GM18519 (cell line): ENCODE data around the gene IRX6.

Experiments
- ATAC-seq: cut with Tn5 transposase; IDR thresholded peaks from one replicate; pipeline ENCODE4 v1.9.1; 2021; ENCODE audit warnings: mild to moderate bottlenecking, moderate library complexity; ENCODE audit not compliant: unreplicated experiment, low FRiP score

Gene IRX6

DNA sequence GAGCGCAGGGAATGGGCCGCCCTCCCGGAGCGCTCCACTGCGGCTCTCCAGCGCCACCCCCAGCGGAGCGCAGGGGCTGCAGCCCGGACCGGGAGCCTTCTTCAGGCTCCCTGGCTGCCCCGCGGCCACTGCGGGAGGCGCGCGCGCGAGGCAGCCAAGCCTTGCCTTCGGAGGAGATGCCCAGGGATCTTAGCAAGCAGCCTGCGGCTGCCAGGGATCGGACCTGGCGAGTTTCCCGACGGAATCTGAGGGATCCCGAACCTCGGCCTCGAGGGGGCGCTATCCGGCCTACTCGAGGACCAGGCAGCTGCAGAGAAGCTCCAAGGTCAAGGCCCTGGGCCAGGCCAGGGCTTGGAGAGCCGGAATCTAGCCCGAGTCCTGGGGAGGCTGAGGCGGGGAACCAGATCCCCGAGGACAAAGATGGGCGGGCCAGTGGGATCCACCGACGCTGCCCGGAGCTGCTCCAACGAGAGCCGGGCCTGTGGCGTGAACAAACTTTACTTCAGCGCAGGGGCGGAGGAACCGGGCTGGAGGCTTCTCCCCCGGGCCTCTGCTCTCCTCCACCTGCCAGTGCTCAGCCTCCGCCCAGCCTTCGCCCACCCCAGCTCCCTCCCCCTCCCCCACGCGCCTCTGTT lies at the start of gene IRX6:
Gene IRX6 (plus strand): TSS at position 567 of the 635 bp plus-strand sequence. CDS start 889 bp downstream, outside the sequence.
- no peak for ATAC-seq

DNA sequence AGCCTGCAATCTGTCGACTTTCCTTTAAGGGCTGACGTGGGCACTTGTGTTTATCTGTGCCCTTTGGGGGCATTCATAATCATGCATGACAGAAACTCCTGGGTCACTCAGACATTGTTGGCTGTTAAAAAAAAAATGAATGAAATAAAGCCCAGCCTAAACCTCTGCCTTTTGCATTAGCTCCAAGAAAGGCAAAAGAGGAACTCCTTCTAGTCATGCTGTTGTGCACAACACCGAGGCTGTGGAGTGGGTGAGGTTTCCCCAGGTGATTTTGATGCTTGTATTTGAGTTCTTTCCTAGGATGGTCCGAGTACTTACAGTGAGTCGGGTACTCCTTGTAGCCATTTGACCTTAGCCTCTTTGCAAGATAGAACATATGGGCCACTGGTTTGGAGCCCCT lies 49.6 kb upstream of the IRX6 start:
- ATAC-seq = no peak

DNA sequence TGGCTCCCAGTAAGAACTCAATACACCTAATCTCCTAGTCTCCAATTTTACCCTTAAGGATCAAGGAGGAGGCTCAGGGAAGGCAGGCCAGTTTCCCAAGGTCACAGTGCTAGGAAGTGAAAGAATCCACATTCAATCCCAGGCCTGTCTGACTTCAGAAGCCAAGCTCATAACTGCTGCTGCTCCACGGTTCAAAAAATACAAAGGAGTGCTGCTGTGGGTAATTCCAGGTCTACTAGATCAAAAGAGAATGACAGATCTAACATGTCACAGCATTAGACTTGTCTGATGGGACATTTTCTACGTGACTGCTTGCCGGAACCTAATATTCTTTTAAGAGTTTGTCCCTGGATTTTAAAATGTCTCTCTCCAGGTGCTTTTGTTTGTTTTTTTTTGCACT lies 48.8 kb upstream of the IRX6 start:
- no peak for ATAC-seq

DNA sequence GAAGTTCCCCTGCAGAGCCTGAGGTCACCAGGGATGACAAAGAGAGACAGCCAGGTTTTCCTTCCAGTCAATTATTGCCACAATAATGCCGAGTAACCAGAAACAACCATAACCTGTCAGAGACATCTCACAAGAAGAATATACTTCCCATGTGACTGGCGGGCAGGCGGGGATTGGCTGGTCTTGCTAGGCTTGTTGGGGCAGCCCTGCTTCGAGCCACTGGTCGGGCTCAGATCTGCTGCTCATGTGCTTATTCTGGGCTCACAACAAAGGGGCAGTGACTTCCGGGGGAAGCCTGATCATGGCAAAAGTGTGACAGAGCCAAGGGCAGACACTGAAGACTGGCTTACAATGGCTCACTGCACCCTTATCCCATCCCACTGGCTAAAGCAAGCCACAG lies 48.1 kb upstream of the IRX6 start:
- no peak for ATAC-seq

DNA sequence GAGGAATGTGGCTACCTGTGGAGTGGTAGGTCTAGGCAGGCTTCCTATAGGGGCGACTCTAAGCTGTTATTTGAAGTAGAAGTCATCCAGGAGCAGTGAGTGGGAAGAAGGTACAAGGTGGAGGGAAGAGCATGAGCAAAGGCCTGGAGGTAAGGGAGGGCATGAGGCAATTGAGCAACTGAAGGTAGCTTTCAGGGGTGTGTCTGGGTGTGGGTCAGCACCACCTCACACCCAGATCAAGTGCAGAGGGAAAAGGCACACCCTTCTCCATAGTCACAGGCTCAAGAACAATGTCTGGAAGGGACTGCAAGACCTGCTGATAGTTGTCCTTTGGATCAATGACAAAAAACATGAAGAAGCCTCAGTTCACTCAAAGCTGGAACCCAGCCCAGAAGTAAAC lies 46.5 kb upstream of the IRX6 start:
- ATAC-seq = no peak

DNA sequence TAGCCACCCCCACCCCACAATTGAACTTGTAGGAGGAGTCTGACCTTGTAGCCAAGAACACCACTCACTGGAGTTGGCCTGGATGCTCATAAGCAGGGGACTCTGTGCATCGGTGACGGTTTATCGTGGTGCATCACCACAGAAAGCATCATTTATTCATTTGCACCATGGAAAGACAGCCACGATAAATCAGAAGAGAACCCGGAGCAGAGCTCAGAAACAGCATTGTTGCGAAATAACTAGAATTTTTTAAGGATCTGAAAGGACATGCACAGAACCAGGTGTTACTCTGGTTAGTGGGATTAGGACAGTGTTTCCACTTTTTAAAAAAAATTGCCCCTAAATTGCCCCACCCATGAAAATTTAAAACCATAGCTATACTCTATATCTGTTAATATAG lies 44.4 kb upstream of the IRX6 start:
- no peak for ATAC-seq

DNA sequence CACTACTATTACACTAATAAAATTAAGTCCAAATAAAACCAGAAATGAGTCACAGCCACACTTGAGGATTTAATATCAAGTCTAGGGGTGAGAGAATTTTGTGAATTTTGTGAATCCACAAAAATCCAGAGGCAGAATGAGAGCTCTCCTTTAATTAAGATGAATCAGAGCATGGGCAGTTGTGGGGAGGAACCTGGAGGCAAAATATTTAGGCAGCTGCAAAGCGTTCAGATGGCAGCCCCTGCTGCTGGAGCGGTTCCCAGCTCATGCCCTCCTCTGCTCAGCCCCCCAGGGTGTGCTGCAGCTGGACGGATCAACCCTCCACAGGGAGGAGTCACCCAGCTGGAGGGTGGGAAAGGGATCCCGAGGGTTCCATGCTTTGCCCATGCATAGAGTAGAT lies 43.4 kb upstream of the IRX6 start:
- ATAC-seq = no peak

DNA sequence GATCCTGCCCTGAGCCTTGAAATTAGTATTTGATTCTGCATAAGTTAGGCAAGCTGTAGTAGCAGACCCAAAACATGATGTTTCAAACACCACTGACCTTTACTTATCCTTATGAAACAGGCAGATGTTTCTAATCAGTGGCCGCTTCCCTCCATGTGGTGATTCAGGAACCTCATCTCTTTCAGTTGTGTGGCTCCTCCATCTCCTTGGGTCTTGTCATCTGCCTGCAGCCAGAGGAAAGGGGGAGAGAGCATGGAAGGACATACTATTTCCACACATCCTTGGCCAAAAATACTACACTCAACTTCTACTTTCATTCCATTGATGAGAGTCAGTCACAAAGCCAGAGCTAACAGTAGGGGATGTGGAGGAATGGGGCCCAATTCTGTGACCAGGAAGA lies 41.6 kb upstream of the IRX6 start:
- no peak for ATAC-seq

DNA sequence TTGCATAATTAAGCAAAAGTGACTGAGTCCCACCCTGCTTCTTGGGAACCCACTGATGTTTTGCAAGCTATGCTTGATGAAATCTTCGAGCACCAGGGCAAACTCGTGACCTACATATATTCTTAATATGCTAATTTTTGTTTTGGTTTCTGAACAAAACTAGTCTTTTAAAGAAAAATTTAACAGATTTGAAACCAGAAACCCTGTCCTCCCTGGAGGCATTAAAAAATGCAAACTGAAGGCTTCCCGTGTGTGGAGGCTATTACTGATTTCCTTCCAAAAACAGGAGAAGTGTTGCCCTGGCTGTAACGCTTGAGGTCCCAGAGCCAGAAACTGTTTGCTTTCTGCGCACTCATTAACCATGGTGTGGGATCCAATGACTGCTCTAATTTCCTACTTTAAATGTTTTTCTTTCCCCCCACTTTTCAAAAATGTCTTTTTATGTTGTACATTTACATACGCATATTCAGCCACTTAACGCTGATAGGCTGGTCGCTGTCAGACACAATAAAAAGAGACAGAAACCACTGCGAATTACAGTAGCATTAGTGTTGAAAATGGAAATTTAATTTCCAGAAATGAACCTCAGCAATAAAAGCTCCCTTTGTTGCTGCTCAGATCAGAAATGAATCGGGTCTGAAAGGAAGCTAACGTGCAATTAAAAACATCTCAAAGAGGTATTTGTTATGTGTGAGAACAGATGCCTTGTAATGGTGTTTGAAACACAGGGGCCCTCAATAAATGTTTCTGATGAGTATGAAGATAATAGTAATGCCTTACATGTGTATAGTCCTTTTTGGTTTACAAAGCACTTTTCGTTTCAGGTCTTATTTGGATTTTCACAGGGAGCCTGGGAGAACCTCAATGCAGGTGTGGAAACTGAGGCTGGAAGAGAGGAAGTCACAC lies 39.9 kb upstream of the IRX6 start:
- ATAC-seq = no peak

DNA sequence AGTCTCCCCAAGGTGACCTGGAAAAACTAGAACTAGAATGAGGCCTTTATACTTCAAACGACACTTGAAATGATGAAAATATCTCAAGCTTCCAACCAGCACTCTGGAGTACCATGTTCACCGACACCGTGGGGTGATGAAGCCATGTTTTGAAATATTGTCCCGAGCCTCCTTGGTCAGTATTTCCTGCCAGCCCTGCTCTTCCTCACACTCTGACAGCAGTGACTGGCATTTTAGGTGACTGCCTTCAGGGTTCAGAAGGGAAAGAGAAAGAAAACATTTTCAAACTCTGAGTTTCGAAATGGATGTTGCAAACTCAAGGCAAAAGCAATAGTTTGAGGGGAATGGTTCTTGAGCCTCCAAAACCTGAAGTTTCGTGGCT lies 39.3 kb upstream of the IRX6 start:
- ATAC-seq = no peak

DNA sequence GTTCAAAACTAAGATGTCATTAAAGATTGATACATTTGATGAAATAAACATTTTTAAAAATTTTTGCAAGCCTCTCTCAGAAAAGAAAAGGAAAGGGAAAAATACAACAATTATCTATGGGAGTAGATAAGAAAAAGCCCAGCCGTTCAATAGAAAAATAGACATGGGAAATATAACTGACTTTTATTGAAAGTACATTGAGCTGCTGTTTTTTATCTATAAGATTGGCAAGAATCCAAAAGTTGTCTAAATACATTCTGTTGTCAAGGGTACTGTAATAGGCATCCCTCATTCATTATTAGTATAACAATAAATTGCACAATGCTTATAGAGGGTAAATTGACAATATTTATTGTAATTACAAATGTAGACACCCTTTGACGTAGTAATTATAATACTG lies 38.4 kb upstream of the IRX6 start:
- ATAC-seq = no peak

DNA sequence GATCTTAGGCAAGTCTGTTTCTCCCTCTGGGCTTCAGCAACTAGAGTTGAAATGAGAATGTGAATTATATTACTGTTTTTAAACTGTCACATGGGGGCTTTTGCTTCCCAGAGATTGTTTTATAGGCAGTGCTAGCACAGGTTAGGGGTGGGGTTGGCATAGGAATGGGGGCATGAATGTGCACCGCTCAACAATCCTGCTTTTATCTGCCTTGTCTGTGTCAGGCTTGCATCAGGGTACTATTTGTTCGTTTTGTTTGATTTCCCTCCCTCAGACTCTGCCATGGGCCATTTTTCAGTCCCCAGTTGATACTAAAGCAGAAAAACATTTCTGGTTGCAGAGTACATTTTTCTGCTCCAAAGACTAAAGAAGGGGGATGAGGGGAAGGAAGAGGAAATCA lies 34.6 kb upstream of the IRX6 start:
- no peak for ATAC-seq

DNA sequence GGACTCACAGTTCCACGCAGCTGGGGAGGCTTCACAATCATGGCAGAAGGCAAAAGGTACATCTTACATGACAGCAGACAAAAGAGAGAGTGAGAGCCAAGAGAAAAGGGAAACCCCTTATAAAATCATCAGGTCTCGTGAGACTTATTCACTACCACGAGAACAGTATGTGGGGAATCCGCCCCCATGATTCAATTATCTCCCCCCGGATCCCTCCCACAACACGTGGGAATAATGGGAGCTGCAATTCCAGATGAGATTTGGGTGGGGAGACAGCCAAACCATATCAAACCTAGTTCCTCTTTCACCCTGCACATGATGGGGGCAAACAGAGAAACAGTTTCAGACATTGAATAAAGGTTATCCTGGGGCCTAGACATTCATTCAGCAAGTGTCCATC lies 32.2 kb upstream of the IRX6 start:
- no peak for ATAC-seq

DNA sequence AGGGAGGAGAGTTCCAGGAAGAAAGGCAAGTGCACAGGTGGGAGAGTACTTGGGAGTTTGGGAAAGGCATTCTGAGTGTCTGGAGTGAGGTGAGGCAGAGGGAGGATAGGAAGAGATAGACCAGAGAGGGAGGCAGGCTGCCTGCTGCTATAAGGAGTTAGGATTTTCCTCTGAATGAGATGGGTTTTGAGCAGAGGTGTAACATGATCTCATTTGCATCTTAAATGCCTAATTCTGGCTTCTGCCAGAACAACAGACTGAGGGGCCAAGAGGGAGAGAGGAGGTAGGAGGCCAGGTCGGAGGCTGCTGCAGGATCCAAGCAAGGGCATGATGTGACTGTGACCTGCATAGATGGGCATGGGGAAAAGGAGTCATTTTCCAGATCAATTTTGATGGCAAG lies 31.5 kb upstream of the IRX6 start:
- ATAC-seq = no peak

DNA sequence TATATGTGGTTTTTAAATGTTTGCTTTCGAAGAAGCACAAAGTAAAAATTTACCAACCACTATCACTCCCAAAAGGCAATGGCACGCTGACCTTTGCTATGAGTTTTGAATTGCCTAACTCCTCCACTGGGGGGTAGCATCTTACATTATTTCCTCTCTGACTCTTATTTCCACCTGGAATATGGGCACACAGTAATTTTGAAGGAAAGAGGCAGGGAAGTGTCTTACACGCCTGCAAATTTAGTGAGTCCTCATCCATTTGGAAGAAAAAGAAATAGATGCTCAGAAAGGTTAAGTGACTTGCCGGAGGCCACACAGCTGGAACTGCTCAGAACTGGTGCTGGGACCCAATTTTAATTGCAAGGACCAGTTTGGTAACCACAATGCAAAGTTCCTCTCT lies 29.9 kb upstream of the IRX6 start:
- no peak for ATAC-seq

DNA sequence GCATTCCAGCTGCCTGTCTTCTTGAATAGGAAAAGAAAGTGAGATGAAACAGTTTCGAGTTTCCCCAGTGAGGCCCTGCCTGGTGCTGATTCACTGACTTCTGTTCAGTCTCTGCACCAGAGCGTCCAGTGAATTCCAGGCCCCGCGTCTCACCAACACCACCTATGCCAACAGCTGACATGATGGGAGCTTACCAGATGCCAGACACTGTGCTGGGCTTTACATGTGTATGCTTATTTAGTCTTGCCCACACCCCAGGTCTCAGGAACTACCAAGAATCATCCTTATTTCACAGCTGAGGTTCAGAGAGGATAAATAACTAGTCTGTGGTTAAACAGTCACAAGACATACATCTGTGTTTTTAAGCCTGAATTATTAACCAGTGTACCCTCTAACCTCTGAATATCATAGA lies 29.1 kb upstream of the IRX6 start:
- ATAC-seq = no peak

DNA sequence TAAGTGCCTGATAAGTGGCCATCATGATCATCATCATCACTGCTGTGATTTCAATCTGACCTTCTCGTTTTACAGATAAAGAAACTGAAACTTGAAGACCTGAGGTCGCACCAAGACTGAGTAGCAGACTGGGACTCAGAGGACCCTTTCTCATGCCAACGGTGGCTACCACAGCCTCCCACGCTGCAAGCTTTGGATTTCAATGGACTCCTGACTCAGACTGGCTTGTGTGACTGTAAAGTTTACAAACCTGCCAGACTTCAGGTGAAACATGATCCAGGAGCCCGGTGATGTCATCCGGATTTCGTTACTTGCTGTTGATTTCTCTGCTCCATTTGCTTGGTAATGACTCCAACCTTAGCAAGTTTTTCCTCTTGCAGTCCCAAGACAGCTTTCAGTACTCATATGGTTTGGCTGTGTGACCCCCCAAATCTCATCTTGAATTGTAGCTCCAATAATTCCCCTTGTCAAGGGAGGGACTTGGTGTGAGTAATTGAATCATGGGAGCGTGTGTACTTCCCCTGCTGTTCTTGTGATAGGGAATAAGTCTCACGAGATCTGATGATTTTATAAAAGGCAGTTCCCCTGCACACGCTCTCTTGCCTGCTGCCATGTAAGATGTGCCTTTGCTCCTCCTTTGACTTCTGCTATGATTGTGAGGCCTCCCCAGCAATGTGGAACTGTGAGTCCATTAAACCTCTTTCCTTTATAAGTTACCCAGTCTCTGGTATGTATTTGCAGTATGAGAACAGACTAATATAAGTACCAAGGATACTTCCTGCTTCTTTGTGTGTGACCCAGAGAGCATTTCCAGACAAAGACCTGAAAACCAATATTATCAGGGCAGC lies 26.7 kb upstream of the IRX6 start:
- ATAC-seq = no peak

DNA sequence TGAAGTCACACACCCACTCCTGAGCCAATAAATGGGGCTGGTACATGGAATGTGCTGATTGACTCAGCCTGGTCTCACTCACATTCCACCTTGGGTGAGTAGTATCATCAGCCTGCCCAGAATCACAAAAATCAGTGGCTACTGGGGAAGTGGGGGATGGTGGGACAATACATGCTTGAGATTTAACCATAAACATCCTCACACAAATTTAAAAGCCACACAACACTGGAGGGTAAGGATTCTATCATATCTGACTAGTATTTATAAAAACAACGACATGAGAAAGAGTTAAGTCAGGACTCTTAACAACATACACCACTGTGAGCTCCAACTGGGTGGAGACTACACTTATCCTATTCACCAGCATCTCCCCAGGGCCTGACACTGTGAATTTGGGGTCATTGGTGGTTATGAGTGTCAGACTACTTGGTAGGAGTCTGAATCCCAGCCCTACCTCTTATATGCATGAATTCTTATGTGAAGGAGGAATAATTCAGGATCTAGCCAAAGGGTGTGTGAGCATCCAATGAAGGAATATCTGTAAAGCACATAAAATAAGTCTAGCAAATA lies 26.0 kb upstream of the IRX6 start:
- no peak for ATAC-seq

DNA sequence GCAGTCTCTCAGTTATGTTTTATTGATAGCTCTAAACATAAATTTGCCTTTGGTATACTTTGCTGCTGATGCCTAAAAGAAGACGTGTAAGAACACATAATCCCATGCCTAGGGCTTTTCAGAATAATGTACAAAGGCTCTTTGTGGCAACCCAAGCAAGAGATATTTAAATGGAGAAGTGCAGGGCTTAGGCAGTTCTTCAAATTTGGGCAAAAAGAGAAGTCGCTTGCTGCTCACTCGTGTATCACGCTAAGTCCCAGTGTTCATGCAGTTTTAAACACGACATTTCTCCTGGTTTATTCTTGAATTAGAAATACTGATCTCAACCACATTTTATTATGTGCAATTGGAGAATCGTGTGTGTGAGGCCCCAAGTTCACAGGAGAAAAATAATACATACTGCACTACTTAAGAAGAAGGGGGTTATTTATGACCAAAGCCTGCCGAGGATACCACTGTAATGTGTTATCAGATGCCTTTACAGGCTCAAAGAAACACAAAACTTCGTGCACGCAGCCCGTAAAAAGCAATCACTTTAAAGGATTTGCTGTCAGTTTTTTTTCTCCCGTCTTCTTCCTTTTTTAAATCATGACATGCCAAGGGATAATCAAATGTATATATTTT lies 22.5 kb upstream of the IRX6 start:
- ATAC-seq = no peak

DNA sequence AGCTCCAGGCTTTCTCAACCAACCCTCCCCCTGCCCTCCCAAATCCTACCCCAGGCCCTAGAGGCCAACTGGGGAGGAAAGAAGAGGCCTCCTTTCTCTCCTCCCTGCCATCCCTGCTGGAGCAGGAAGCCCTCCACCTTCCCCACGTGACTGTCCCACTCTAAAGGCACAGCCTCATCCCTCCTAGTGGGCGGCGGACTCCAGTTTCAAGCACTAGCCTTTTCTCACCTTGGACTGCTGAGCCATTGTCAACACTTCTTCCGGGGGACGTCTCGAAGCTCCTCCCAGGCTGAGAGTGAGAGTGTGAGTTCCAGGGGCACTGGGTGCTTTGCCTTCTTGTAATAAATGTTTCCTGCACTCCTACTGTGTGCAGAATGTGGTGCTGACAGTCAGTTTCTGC lies 21.4 kb upstream of the IRX6 start:
- no peak for ATAC-seq
